K562 (cell line): ENCODE data around the gene WNT7A.

Experiments used
- CBX3 ChIP-seq, 2 experiments: IDR thresholded peaks; 1 replicate in 1 of 2; 2 replicates in 1 of 2; pipeline ENCODE4 v1.6.1; 2012; ENCODE audit warnings: inconsistent platforms in 2 of 2, low read length in 2 of 2, borderline replicate concordance in 1 of 2, control low read depth in 1 of 2
- CC2D1A ChIP-seq: fragments of 450-650 bp; IDR thresholded peaks from 2 replicates; pipeline ENCODE4 v1.6.1; 2017; ENCODE audit warnings: mild to moderate bottlenecking
- EP300 ChIP-seq: IDR thresholded peaks from 2 replicates; pipeline ENCODE4 v1.6.1; 2012; ENCODE audit warnings: low read length, improper control_type of control experiment
- EZH2 ChIP-seq: IDR thresholded peaks from 2 replicates; pipeline ENCODE4 v1.6.1; 2012; ENCODE audit warnings: low read depth, mild to moderate bottlenecking, inconsistent platforms, low read length, borderline replicate concordance
- SIN3B ChIP-seq: fragments of 450-650 bp; IDR thresholded peaks from 2 replicates; pipeline ENCODE4 v1.6.1; 2017; ENCODE audit warnings: low read depth, mild to moderate bottlenecking, moderate library complexity
- ZC3H8 ChIP-seq: fragments of 450-650 bp; IDR thresholded peaks from 2 replicates; pipeline ENCODE4 v1.6.1; 2017
- ZNF197 ChIP-seq: fragments of 200-800 bp; sonication (Bioruptor generic); IDR thresholded peaks from 2 replicates; pipeline ENCODE4 v1.6.1; 2016; ENCODE audit warnings: low read depth, missing genetic modification characterization, missing compliant biosample characterization
- ZNF274 ChIP-seq: IDR thresholded peaks from 2 replicates; pipeline ENCODE4 v1.6.1; 2011; ENCODE audit warnings: low read depth, mild to moderate bottlenecking, low read length, moderate library complexity, borderline replicate concordance
- TF ChIP-seq, protein P1 (sequence below), 2 experiments: fragments of 450-650 bp; IDR thresholded peaks; 2 replicates each; pipeline ENCODE4 v1.6.1; 2016
- TF ChIP-seq, protein P2 (sequence below): sonication (generic); formaldehyde crosslinking; IDR thresholded peaks from 2 replicates; pipeline ENCODE4 v1.8.0; 2022; ENCODE audit warnings: mild to moderate bottlenecking, missing genetic modification reagents, borderline replicate concordance
- TF ChIP-seq, protein P3 (sequence below): fragments of 250-450 bp; sonication (Bioruptor Pico); IDR thresholded peaks from 2 replicates; pipeline ENCODE4 v1.5.0; 2021; ENCODE audit warnings: mild to moderate bottlenecking, moderate library complexity

DNA sequence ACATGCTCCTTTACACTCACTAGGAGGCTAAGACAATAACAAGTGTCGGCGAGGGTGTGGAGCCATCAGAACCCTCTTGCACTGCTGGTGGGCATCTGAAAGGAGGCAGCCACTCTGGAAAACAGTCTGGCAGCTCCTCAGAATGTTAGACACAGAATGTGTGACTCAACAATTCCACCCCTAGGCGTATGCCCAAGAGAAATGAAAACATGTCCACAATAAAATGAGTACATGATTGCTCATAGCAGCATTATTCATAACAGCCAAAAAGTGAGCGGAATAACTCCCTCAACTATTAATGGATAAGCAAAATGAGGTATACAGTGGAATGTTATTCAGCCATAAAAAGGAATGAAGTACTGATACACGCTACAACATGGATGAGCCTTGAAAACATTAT, 57.8 kb downstream of the WNT7A start:
- no peak for TF ChIP-seq ZC3H8
- TF ChIP-seq CBX3 (IDR thresholded peaks at IDR 0.05; ENCODE audit: borderline replicate concordance in 1 of 2, low read length in 2 of 2), result no peak
- no peak for TF ChIP-seq EP300
- TF ChIP-seq, protein P1, sequence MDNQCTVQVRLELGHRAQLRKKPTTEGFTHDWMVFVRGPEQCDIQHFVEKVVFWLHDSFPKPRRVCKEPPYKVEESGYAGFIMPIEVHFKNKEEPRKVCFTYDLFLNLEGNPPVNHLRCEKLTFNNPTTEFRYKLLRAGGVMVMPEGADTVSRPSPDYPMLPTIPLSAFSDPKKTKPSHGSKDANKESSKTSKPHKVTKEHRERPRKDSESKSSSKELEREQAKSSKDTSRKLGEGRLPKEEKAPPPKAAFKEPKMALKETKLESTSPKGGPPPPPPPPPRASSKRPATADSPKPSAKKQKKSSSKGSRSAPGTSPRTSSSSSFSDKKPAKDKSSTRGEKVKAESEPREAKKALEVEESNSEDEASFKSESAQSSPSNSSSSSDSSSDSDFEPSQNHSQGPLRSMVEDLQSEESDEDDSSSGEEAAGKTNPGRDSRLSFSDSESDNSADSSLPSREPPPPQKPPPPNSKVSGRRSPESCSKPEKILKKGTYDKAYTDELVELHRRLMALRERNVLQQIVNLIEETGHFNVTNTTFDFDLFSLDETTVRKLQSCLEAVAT (IDR thresholded peaks at IDR 0.05), result no peak
- no peak for TF ChIP-seq CC2D1A
- TF ChIP-seq, protein P2, sequence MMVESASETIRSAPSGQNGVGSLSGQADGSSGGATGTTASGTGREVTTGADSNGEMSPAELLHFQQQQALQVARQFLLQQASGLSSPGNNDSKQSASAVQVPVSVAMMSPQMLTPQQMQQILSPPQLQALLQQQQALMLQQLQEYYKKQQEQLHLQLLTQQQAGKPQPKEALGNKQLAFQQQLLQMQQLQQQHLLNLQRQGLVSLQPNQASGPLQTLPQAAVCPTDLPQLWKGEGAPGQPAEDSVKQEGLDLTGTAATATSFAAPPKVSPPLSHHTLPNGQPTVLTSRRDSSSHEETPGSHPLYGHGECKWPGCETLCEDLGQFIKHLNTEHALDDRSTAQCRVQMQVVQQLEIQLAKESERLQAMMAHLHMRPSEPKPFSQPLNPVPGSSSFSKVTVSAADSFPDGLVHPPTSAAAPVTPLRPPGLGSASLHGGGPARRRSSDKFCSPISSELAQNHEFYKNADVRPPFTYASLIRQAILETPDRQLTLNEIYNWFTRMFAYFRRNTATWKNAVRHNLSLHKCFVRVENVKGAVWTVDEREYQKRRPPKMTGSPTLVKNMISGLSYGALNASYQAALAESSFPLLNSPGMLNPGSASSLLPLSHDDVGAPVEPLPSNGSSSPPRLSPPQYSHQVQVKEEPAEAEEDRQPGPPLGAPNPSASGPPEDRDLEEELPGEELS (CRISPR knock-in tag), result no peak
- TF ChIP-seq EZH2, result no peak
- TF ChIP-seq SIN3B, result no peak
- TF ChIP-seq, protein P3, sequence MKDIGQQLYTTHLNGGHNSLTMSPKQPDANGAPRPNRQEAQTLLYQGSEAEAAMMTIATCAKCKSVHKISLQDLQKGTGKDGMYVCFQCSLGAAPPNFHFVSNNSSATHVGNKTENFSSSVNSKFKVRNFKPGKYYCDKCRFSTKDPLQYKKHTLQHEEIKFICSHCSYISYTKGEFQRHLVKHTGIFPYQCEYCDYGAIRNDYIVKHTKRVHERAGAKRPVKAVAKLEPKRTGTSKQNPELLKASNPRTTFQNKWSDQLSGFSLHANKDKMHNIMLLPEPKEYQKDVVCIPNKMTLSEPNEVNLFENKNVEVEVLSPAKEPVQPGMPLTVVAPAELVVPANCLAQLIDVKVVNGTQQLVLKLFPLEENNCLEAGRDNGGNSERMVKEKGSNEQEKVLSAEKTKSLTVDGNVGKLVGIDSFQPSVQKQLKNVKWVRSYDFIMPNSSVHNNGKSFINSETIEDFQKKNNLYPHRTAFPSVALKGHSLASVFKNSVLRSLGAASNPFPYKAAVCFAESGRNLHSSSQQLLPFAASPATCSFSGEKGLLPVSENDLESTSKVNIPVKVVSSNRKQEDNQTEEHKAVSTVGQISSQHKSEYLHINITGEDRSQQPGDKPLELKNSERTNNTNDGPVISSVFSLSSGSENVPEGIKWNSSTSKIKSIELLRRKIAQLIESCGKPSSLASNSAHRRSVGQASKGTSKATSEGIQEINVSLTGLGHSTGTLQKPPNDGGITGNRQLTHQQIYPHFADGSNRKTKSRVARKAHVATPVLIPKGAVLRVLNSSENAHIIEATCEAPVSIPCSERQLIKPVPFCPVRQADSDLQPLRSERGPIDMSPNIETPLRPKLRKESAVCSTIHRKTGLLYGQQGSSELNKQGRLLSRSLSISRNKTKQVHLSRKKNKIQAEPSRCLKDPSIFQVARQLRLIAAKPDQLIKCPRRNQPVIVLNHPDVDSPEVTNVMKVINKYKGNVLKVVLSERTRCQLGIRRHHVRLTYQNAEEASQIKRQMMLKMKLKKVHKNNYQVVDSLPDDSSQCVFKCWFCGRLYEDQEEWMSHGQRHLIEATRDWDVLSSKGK (CRISPR knock-in tag), result no peak
- no peak for TF ChIP-seq ZNF197 (CRISPR knock-in tag)
- TF ChIP-seq ZNF274, result no peak
